Naive thymus-derived CD4-positive, alpha-beta T cell (primary cell): Measurements from ENCODE around the gene SLC4A9. TPM values are rescaled to one million over a fixed set of nuclear protein-coding genes. Genes with fewer than 3 reads are reported as not detected.

Source experiments
- ATAC-seq: fragments of 150-1000 bp; cut with Tn5 transposase; 2 replicates; pipeline ENCODE4 v1.10.0; 2021; ENCODE audit warnings: mild to moderate bottlenecking, moderate library complexity
- CTCF ChIA-PET: fragments of 350-600 bp; sonication (Branson Sonifier 250); formaldehyde crosslinking; loops from one replicate; lab custom pipeline; 2021; ENCODE audit warnings: antibody characterized with exemption; lab: Charles Lee
- POLR2A ChIA-PET: fragments of 350-600 bp; sonication (Branson Sonifier 250); formaldehyde crosslinking; loops from one replicate; lab custom pipeline; 2021; ENCODE audit warnings: antibody characterized with exemption, inconsistent platforms; lab: Charles Lee
- DNase-seq, 9 donors: peaks; one replicate each; pipeline versions ENCODE4 v3.0.0 to v3.0.0-alpha.2; 2020 to 2022; ENCODE audit warnings: mixed read lengths in 1 of 9
- H3K27ac ChIP-seq: one replicate; pipeline ENCODE4 v1.7.0; 2013; ENCODE audit warnings: mild to moderate bottlenecking, low read depth, low read length, moderate library complexity
- H3K27me3 ChIP-seq, 2 donors: one replicate each; pipeline ENCODE4 v1.7.0; 2013; ENCODE audit warnings: low read length in 2 of 2, mild to moderate bottlenecking in 2 of 2, moderate library complexity in 2 of 2; ENCODE audit not compliant: control insufficient read depth in 2 of 2, insufficient read depth in 2 of 2
- H3K36me3 ChIP-seq, 3 experiments: 1 replicate in 2 of 3; 2 replicates in 1 of 3; pipeline ENCODE4 v1.7.0; 2013; ENCODE audit warnings: low read length in 3 of 3, mild to moderate bottlenecking in 3 of 3, moderate library complexity in 1 of 3; ENCODE audit not compliant: insufficient read depth in 3 of 3, control insufficient read depth in 2 of 3
- H3K4me1 ChIP-seq, 2 donors: one replicate each; pipeline ENCODE4 v1.7.0; 2013; ENCODE audit warnings: low read length in 2 of 2, mild to moderate bottlenecking in 2 of 2, moderate library complexity in 1 of 2; ENCODE audit not compliant: control insufficient read depth in 2 of 2, insufficient read depth in 2 of 2
- H3K4me3 ChIP-seq: 2 replicates; pipeline ENCODE4 v1.7.0; 2013; ENCODE audit warnings: mild to moderate bottlenecking, low read length
- H3K9me3 ChIP-seq, 3 experiments: 1 replicate in 2 of 3; 2 replicates in 1 of 3; pipeline ENCODE4 v1.7.0; 2013; ENCODE audit warnings: low read length in 3 of 3; ENCODE audit not compliant: control insufficient read depth in 2 of 3
- H3K27ac Mint-ChIP-seq, 9 donors: one replicate each; pipeline ENCODE4 v1.8.0; 2020 to 2022; ENCODE audit warnings: mixed read lengths in 9 of 9, mild to moderate bottlenecking in 8 of 9, moderate library complexity in 5 of 9, inconsistent platforms in 2 of 9
- H3K27me3 Mint-ChIP-seq, 5 donors: one replicate each; pipeline ENCODE4 v1.8.0; 2021 to 2022; ENCODE audit warnings: mixed read lengths in 5 of 5, mild to moderate bottlenecking in 1 of 5
- H3K36me3 Mint-ChIP-seq, 5 donors: one replicate each; pipeline ENCODE4 v1.8.0; 2020 to 2022; ENCODE audit warnings: mixed read lengths in 5 of 5, mild to moderate bottlenecking in 3 of 5, inconsistent platforms in 1 of 5
- H3K4me1 Mint-ChIP-seq, 7 donors: one replicate each; pipeline ENCODE4 v1.8.0; 2020 to 2022; ENCODE audit warnings: mixed read lengths in 7 of 7, mild to moderate bottlenecking in 3 of 7, inconsistent platforms in 1 of 7
- H3K4me3 Mint-ChIP-seq, 10 donors: one replicate each; pipeline ENCODE4 v1.8.0; 2020 to 2022; ENCODE audit warnings: mild to moderate bottlenecking in 10 of 10, mixed read lengths in 10 of 10, moderate library complexity in 6 of 10, inconsistent platforms in 2 of 10
- H3K9me3 Mint-ChIP-seq, 11 donors: one replicate each; pipeline ENCODE4 v1.8.0; 2020 to 2022; ENCODE audit warnings: mixed read lengths in 11 of 11, mild to moderate bottlenecking in 4 of 11, inconsistent platforms in 1 of 11, moderate library complexity in 1 of 11
- intact Hi-C, 2 donors: fragments of 100-400 bp; cut with micrococcal nuclease; formaldehyde crosslinking; loops; one replicate each; pipeline ENCODE4 v1.15.1; 2023
- polyA plus RNA-seq, 2 donors: library from polyadenylated mRNA; unstranded; fragments of 300-500 nt; fragmentation: Illumina TruSeq; gene quantifications; one replicate each; pipeline ENCODE4 v1.2.3, GENCODE V29; 2021
- total RNA-seq, 6 experiments: library from RNA in 5 of 6; stranded (reverse) in 5 of 6; gene quantifications; 1 replicate in 5 of 6; 2 replicates in 1 of 6; pipeline ENCODE4 v1.2.3 and lab custom pipeline; 2021 to 2026

Gene SLC4A9
- total and polyA plus RNA-seq, 7 experiments from 2014 or later: 0.13 to 0.96 (median 0.34) TPM; not detected in 4

DNA sequence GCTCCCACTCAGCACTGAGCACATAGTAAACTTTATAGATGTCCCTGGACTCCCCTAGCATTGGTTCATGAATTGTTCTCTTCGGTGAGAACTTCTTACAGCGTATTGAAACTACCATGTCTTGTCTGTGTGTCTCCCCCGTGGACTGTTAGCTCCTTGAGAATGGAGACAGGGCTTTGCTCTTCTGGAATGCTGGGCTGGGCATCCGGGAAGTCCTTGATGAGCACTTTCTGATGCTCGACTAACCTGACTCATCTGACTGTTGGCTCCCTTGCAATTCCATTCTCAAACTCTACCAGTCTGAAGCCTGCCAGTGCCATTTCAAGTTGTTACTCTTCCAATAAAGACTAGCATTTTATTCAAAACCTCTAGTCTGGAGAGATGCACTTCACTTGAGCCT, 42.1 kb upstream of the SLC4A9 start:
- no peaks in the 10 kb centered on the region for H3K9me3 ChIP-seq
- H3K4me1 Mint-ChIP-seq: peaks cover 0 to 7% (median 0%) of the 10 kb centered on the region in 7 donors
- ChIA-PET POLR2A (no interaction called here), CTCF (interaction anchor here (0.6 kb wide), 1 partner anchor 180 kb away, joined by 3 read pairs; no protein-coding TSS in a partner anchor)
- H3K4me3 ChIP-seq: no peak overlapping the region
- H3K4me1 ChIP-seq: no peaks in the 10 kb centered on the region
- no peaks in the 10 kb centered on the region for H3K27me3 Mint-ChIP-seq
- ATAC-seq (no peak), DNase-seq (no peak)
- H3K27ac Mint-ChIP-seq: no peak overlapping the region
- no peak overlapping the region for H3K4me3 Mint-ChIP-seq
- H3K36me3 ChIP-seq: no peaks in the 10 kb centered on the region
- no peaks in the 10 kb centered on the region for H3K9me3 Mint-ChIP-seq
- no peak overlapping the region for H3K27ac ChIP-seq
- intact Hi-C loops: no loop called here
- peaks cover 0 to 4% (median 0%) of the 10 kb centered on the region in 5 donors for H3K36me3 Mint-ChIP-seq
- no peaks in the 10 kb centered on the region for H3K27me3 ChIP-seq

GRCh38 chr5:140318792-140319191, 41.2 kb upstream of the SLC4A9 start:
- Mint-ChIP-seq H3K27ac (no peak overlapping the region), H3K4me1 (peaks cover 0 to 7% (median 0%) of the 10 kb centered on the region in 7 donors), H3K4me3 (no peak overlapping the region), H3K36me3 (peaks cover 0 to 4% (median 0%) of the 10 kb centered on the region in 5 donors), H3K27me3 (no peaks in the 10 kb centered on the region), H3K9me3 (no peaks in the 10 kb centered on the region)
- DNase-seq: no peak
- Histone ChIP-seq H3K27ac (no peak overlapping the region), H3K4me3 (no peak overlapping the region), H3K9me3 (no peaks in the 10 kb centered on the region), H3K36me3 (no peaks in the 10 kb centered on the region), H3K27me3 (no peaks in the 10 kb centered on the region), H3K4me1 (no peaks in the 10 kb centered on the region)
- ATAC-seq: no peak
- CTCF ChIA-PET: interaction anchor here (0.6 kb wide), 1 partner anchor 180 kb away, joined by 3 read pairs; no protein-coding TSS in a partner anchor
- POLR2A ChIA-PET: no interaction called here
- intact Hi-C loops: no loop called here

DNA sequence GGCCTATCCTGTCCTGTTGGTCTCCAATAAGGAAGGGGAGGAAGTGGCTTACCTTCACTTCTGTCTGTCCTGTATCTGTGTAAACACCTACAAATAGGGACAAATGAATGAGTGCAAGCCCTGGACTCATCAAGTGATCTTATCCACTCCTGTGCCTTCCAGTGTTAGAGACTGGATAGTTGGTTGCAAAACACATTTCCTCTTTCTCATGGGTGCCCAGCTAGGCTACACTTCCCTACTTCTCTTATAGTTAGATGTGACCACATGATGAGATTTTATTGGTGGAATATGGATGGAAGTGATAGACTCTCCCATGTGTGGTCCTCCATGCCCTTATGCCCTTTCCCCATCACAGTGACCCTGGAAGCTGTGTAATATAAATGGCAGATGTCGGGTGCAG, 40.2 kb upstream of the SLC4A9 start:
- no peaks in the 10 kb centered on the region for H3K9me3 ChIP-seq
- no peak overlapping the region for H3K4me3 ChIP-seq
- peak; percentile 47 for ATAC-seq
- Mint-ChIP-seq H3K27ac (no peak overlapping the region), H3K36me3 (peaks cover 0 to 4% (median 0%) of the 10 kb centered on the region in 5 donors), H3K27me3 (no peaks in the 10 kb centered on the region), H3K4me3 (no peak overlapping the region), H3K4me1 (peaks cover 0 to 7% (median 0%) of the 10 kb centered on the region in 7 donors), H3K9me3 (peaks cover 0 to 2% (median 0%) of the 10 kb centered on the region in 11 donors)
- POLR2A ChIA-PET: interaction anchor here (0.7 kb wide), 1 partner anchor 124 kb away, joined by 3 read pairs; no protein-coding TSS in a partner anchor
- DNase-seq: no peak
- intact Hi-C loops: no loop called here
- H3K27me3 ChIP-seq: no peaks in the 10 kb centered on the region
- H3K36me3 ChIP-seq: no peaks in the 10 kb centered on the region
- no peaks in the 10 kb centered on the region for H3K4me1 ChIP-seq
- H3K27ac ChIP-seq: no peak overlapping the region
- CTCF ChIA-PET: no interaction called here

DNA sequence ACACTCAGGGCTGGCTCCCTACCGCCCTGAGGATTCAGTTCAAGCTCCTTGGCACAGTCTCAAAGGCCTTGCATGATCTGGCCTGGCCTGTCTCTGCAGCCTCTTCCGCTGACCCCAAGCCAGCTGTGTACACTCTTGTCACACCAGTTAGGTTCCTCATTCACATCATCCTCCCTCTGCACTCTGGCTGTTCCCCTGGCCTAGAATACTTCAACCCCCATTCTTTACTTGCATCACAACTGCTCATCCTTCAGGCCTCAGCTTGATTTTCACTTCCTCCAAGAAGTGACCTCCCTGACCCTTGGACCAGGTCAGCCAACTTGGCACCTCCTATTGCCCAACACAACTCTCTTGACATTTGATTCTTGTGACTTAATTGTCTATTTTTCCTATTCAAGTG, 38.2 kb upstream of the SLC4A9 start:
- POLR2A ChIA-PET: interaction anchor here (1.1 kb wide), 1 partner anchor 19 kb away, joined by 3 read pairs; no protein-coding TSS in a partner anchor
- no peak overlapping the region for H3K27ac ChIP-seq
- no peaks in the 10 kb centered on the region for H3K27me3 ChIP-seq
- intact Hi-C loops: no loop called here
- DNase-seq (no peak), ATAC-seq (peak; percentile 88)
- peaks cover 0 to 4% (median 0%) of the 10 kb centered on the region in 5 donors for H3K36me3 Mint-ChIP-seq
- H3K4me3 ChIP-seq: no peak overlapping the region
- H3K27ac Mint-ChIP-seq: no peak overlapping the region
- H3K9me3 Mint-ChIP-seq: peaks cover 0 to 2% (median 0%) of the 10 kb centered on the region in 11 donors
- no peaks in the 10 kb centered on the region for H3K36me3 ChIP-seq
- H3K9me3 ChIP-seq: no peaks in the 10 kb centered on the region
- no peak overlapping the region for H3K4me3 Mint-ChIP-seq
- CTCF ChIA-PET: no interaction called here
- peaks cover 0 to 7% (median 0%) of the 10 kb centered on the region in 7 donors for H3K4me1 Mint-ChIP-seq
- H3K4me1 ChIP-seq: no peaks in the 10 kb centered on the region
- H3K27me3 Mint-ChIP-seq: no peaks in the 10 kb centered on the region

- Mint-ChIP-seq H3K36me3 (peaks cover 0 to 4% (median 0%) of the 10 kb centered on the region in 5 donors), H3K4me3 (no peak overlapping the region), H3K27ac (no peak overlapping the region), H3K27me3 (no peaks in the 10 kb centered on the region), H3K9me3 (peaks cover 0 to 2% (median 0%) of the 10 kb centered on the region in 11 donors), H3K4me1 (peaks cover 0 to 7% (median 0%) of the 10 kb centered on the region in 7 donors)
- no peaks in the 10 kb centered on the region for H3K27me3 ChIP-seq
- H3K27ac ChIP-seq: no peak overlapping the region
- H3K4me3 ChIP-seq: no peak overlapping the region
- ChIA-PET POLR2A (interaction anchor here (1.0 kb wide), 1 partner anchor 9 kb away, joined by 3 read pairs; no protein-coding TSS in a partner anchor), CTCF (no interaction called here)
- intact Hi-C loops: no loop called here
- H3K4me1 ChIP-seq: no peaks in the 10 kb centered on the region
- H3K36me3 ChIP-seq: no peaks in the 10 kb centered on the region
- H3K9me3 ChIP-seq: no peaks in the 10 kb centered on the region
- no peak for DNase-seq
- ATAC-seq: no peak
Observed at GRCh38 chr5:140322751-140323731, 37.0 kb upstream of the SLC4A9 start.

GRCh38 chr5:140324041-140324600, 35.9 kb upstream of the SLC4A9 start:
- peaks cover 0 to 2% (median 0%) of the 10 kb centered on the region in 11 donors for H3K9me3 Mint-ChIP-seq
- no peak overlapping the region for H3K27ac Mint-ChIP-seq
- no peaks in the 10 kb centered on the region for H3K27me3 Mint-ChIP-seq
- Histone ChIP-seq H3K27ac (no peak overlapping the region), H3K9me3 (no peaks in the 10 kb centered on the region), H3K36me3 (no peaks in the 10 kb centered on the region), H3K27me3 (no peaks in the 10 kb centered on the region), H3K4me1 (no peaks in the 10 kb centered on the region), H3K4me3 (no peak overlapping the region)
- H3K4me3 Mint-ChIP-seq: no peak overlapping the region
- ChIA-PET CTCF (no interaction called here), POLR2A (interaction anchor here (1.0 kb wide), 1 partner anchor 8 kb away, joined by 3 read pairs; no protein-coding TSS in a partner anchor)
- peaks cover 0 to 4% (median 0%) of the 10 kb centered on the region in 5 donors for H3K36me3 Mint-ChIP-seq
- DNase-seq: no peak
- intact Hi-C loops: no loop called here
- ATAC-seq: no peak
- H3K4me1 Mint-ChIP-seq: peaks cover 0 to 4% (median 0%) of the 10 kb centered on the region in 7 donors
